ENCODE measurements around the gene ARHGAP1. TPM values are rescaled to one million over a fixed set of nuclear protein-coding genes. Genes with fewer than 3 reads are reported as not detected.

Gene ARHGAP1
- total RNA-seq, 1 donor from 2014 or later = 80.3 TPM

GRCh38 chr11:46736615-46737014 lies 36.2 kb upstream of the ARHGAP1 start:
- TF ChIP-seq POLR2AphosphoS5 (IDR thresholded peaks at IDR 0.05; ENCODE audit: insufficient read depth in 1 of 2, low read depth in 1 of 2) (no peak), POLR2A (IDR thresholded peaks at IDR 0.05) (no peak), CTCF (IDR thresholded peaks at IDR 0.05) (no peak)
- Histone ChIP-seq H3K27me3 (no peaks in the 10 kb centered on the region), H3K36me3 (peaks cover 0 to 6% of the 10 kb centered on the region in 2 donors), H3K4me3 (no peak overlapping the region), H3K4me1 (no peaks in the 10 kb centered on the region), H3K27ac (no peak overlapping the region), H3K9me3 (no peaks in the 10 kb centered on the region)
- no peak for DNase-seq (ENCODE audit: extremely low spot score in 2 of 2)
- intact Hi-C loops (cut with DNase I) = no loop called here

- Histone ChIP-seq H3K4me3 (no peak overlapping the region), H3K9me3 (no peaks in the 10 kb centered on the region), H3K4me1 (no peaks in the 10 kb centered on the region), H3K36me3 (peaks cover 0 to 1% of the 10 kb centered on the region in 2 donors), H3K27me3 (no peaks in the 10 kb centered on the region), H3K27ac (no peak overlapping the region)
- TF ChIP-seq POLR2AphosphoS5 (IDR thresholded peaks at IDR 0.05; ENCODE audit: insufficient read depth in 1 of 2, low read depth in 1 of 2) = no peak
- TF ChIP-seq POLR2A (IDR thresholded peaks at IDR 0.05) = no peak
- no peak for TF ChIP-seq CTCF (IDR thresholded peaks at IDR 0.05)
- intact Hi-C loops (cut with DNase I) = no loop called here
- DNase-seq (ENCODE audit: extremely low spot score in 2 of 2) = no peak
These were observed 35.7 kb upstream of the ARHGAP1 start for GRCh38 chr11:46736146-46736545.

- no peak for DNase-seq (ENCODE audit: extremely low spot score in 2 of 2)
- Histone ChIP-seq H3K36me3 (no peaks in the 10 kb centered on the region), H3K27me3 (no peaks in the 10 kb centered on the region), H3K9me3 (no peaks in the 10 kb centered on the region), H3K27ac (no peak overlapping the region), H3K4me1 (no peaks in the 10 kb centered on the region), H3K4me3 (no peak overlapping the region)
- intact Hi-C loops (cut with DNase I) = no loop called here
- TF ChIP-seq POLR2AphosphoS5 (IDR thresholded peaks at IDR 0.05; ENCODE audit: insufficient read depth in 1 of 2, low read depth in 1 of 2) (no peak), CTCF (IDR thresholded peaks at IDR 0.05) (no peak)
These were observed 32.8 kb upstream of the ARHGAP1 start for GRCh38 chr11:46733234-46733633.

GRCh38 chr11:46731545-46731944 lies 31.1 kb upstream of the ARHGAP1 start:
- TF ChIP-seq POLR2AphosphoS5 (IDR thresholded peaks at IDR 0.05; ENCODE audit: insufficient read depth in 1 of 2, low read depth in 1 of 2) (no peak), POLR2A (IDR thresholded peaks at IDR 0.05) (no peak)
- Histone ChIP-seq H3K27me3 (no peaks in the 10 kb centered on the region), H3K4me1 (no peaks in the 10 kb centered on the region), H3K9me3 (no peaks in the 10 kb centered on the region), H3K27ac (no peak overlapping the region), H3K4me3 (no peak overlapping the region), H3K36me3 (no peaks in the 10 kb centered on the region)
- intact Hi-C loops (cut with DNase I) = no loop called here
- DNase-seq (ENCODE audit: extremely low spot score in 2 of 2) = no peak

- intact Hi-C loops (cut with DNase I) = no loop called here
- no peaks in the 10 kb centered on the region for H3K36me3 ChIP-seq
- no peak for DNase-seq (ENCODE audit: extremely low spot score in 2 of 2)
- no peaks in the 10 kb centered on the region for H3K27me3 ChIP-seq
- no peaks in the 10 kb centered on the region for H3K9me3 ChIP-seq
- H3K4me3 ChIP-seq = no peak overlapping the region
- no peaks in the 10 kb centered on the region for H3K4me1 ChIP-seq
- no peak for TF ChIP-seq POLR2AphosphoS5 (IDR thresholded peaks at IDR 0.05; ENCODE audit: insufficient read depth in 1 of 2, low read depth in 1 of 2)
- no peak for TF ChIP-seq POLR2A (IDR thresholded peaks at IDR 0.05)
- TF ChIP-seq CTCF (IDR thresholded peaks at IDR 0.05) = no peak
- H3K27ac ChIP-seq = no peak overlapping the region
These were observed 28.9 kb upstream of the ARHGAP1 start for GRCh38 chr11:46729110-46730027.

Data from vagina (tissue), 2 donors.